NT2/D1 (cell line): ENCODE data around the gene ARF1.

Experiments
- SUZ12 ChIP-seq: IDR thresholded peaks from 2 replicates; pipeline ENCODE4 v1.6.1; 2011; ENCODE audit not compliant: insufficient read length, insufficient read depth; ENCODE audit errors: extremely low read depth
- YY1 ChIP-seq: IDR thresholded peaks from 2 replicates; pipeline ENCODE4 v1.6.1; 2011; ENCODE audit not compliant: insufficient read length, insufficient read depth

DNA sequence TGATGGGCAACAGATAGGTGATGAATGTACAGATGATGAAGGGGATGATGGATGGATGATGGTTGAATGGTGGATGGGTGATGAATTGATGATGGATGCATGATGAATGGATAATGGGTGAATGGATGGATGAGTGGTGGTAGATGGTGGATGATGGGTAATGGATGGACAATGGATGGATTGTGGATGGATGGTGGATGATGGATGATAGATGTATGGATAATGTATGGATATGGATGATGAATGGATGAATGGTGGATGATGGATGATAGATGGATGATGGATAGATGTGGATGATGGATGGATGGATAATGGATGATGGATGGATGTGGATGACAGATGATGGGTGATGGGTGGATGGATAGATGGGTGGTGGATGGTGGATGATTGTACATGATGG is 40.0 kb upstream of the ARF1 start:
- TF ChIP-seq YY1, result no peak
- TF ChIP-seq SUZ12, result no peak
